GM18909 (cell line): ENCODE measurements around the gene IL22.

Source experiments
- ATAC-seq: cut with Tn5 transposase; IDR thresholded peaks from one replicate; pipeline ENCODE4 v1.9.1; 2021; ENCODE audit warnings: mild to moderate bottlenecking; ENCODE audit not compliant: unreplicated experiment, poor library complexity

IL22 gene

GRCh38 chr12:68264857-68265256 lies 11.5 kb upstream of the IL22 start:
- no peak for ATAC-seq

- no peak for ATAC-seq
These were observed 10.9 kb upstream of the IL22 start for GRCh38 chr12:68264158-68264855.

DNA sequence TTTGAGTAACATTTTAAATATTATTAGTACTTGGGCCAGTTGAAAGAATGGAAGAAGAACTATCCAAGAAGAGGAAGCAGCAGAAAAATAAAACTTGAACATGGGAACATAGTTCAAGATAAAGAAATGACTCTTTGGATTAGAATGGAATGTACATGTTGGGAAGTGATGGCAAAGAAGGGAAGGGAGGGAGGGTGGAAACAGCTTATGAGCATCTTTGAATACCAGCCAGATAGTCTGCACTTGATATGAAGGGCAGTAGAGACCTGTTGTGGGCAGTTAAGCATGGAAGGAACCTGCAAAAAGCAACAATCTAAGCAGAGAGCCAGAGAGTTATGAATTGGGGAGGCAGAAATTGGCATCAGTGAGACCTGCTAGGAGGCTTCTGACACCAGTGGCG lies 10.0 kb upstream of the IL22 start:
- no peak for ATAC-seq

- ATAC-seq = no peak
These were observed 8.5 kb upstream of the IL22 start for GRCh38 chr12:68261896-68262295.

GRCh38 chr12:68260153-68260552 lies 6.7 kb upstream of the IL22 start:
- ATAC-seq = no peak

- ATAC-seq = no peak
These were observed 6.0 kb upstream of the IL22 start for GRCh38 chr12:68259318-68259940.

- ATAC-seq = no peak
These were observed 1.3 kb downstream of the IL22 start for GRCh38 chr12:68252077-68252476.

GRCh38 chr12:68250454-68250853 lies 3.0 kb downstream of the IL22 start:
- ATAC-seq = no peak

DNA sequence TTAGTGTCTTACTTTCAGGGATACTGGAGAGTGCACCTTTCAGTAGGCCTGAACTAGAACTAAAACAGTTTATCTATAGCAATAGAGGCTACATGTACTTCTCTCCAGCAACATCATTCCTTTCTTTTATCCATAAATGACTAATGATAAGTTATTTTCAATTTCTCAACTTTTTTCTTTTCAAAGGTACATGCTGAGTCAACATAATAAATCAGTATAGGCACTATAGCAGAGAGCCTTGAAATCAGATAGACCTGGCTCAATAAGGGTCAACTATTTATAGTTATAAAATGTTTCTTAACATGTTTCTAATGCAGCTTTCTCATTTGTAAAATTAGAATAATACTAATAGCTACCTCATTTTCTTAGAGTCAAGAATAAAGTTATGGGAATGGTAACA lies 5.6 kb downstream of the IL22 start:
- no peak for ATAC-seq

- ATAC-seq = no peak
These were observed 7.1 kb downstream of the IL22 start for GRCh38 chr12:68246350-68246749.

DNA sequence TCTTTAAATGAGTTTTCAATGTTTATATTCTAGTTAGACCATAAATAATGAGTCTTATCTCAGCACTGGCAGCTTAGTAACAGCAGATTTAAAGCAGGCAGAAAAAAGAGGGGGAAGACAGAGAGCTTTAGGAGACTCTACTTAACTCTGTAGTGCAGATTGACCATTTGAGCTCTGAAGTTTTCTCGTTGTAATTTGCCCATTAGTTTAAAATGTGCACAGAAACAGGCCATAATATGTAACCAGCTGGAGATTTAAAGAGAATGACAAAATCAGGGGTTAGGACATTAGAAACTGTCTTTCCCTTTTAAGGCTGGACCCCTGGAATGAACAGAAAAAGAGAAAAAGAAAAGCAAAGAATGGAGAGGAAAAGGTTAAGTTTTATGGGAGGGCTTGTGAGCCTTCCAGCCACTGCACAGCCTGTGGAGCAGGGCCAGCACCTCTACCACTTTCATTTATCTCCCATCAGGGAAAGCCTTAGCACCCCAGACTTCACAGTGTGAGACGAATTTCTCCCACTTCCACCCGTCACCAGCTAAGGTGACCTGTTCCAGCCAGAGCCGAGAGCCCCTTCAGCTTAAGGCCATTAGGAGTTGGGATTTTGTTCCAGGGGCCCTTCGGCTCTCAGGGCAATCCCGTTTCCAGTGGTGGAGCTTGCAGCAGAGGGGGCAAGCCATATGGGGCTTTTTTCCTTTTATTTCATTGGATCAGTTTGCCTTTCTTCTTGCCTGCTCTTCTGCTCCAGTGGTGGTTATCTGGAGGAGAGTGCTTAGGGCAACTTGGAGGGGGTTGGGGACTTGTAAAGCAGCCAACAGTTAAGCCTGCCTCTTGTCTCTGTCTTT lies 8.0 kb downstream of the IL22 start:
- ATAC-seq = no peak

DNA sequence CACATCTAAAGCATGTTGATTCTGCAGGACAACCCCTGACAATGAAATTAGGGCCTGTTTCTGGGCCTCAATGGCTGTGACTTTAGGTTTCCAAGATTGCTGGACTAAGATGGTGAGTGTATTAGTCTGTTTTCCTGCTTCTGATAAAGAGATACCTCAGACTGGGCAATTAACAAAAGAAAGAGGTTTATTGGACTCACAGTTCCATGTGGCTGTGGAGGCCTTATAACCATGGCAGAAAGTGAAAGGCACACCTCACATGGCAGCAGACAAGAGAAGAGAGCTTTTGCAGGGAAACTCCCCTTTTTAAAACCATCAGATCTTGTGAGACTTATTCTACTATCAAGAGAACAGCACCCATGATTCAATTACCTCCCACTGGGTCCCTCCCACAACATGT lies 10.6 kb downstream of the IL22 start:
- no peak for ATAC-seq

DNA sequence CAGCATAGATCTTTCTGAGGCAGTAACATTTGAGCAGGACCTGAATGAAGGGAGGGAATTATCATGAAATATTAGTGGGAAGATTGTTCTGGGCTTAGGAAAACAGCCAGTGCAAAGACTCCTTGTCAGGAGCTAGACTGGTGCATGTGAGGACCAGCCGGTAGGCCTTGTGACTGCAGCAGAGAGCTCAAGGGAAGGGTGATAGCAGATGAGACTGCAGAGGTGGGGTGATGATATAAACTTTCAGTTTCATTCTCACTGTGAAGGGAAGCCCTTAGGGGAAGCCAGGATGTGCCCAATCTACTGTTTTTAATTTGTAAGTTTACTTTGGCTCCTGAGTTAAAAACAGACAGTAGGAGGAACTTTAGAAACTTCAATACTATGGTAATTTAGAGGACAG lies 12.4 kb downstream of the IL22 start:
- ATAC-seq = peak; percentile 97

DNA sequence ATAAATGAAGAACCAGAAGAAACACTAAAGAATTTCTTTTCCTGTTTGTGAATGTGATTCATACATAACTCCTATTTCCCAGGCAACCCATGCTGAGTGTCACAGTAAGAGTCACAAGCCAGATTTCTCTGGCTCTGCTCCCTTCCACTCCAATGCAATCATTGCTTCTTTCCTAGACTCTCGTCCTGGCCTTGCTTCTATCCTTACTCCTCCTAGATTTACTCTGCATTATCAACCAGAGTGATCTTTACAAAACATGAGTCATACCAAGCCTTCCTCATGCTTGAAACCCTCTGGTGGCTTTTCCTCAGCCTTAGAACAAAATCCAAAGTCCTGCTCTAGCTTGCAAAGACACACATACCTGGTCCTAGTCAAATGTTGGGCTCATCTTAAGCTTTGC lies 13.3 kb downstream of the IL22 start:
- no peak for ATAC-seq

DNA sequence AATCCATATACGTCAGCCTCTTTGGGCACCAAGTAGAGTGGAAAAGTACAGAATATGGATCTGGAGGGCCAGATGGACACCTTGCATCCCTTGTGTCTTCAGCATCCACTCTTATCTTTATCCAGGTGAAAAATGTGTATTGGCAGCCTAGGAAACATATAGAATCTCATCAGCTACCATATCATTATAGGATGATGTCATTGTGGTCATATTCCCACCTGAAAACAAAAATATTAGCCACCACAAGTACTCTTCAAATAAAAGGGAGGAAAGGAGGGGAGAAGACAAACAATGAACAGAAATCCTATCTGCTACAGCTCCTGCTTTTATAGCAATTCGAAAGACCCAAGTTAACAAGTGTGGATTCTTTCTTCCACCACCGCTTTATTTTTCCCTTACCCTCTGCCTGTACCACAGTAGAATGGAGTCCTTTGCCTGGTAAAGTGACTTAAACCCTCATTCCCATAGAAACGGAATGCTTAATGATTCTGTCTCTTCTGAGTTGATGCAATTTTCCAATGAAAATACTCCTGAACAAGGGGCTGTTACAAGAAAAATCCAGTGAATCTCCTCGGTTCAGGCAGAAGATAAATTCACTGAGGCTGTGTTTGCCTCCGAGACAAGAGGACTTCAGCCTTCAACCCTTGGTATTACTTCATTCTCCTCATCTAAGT lies 14.0 kb downstream of the IL22 start:
- ATAC-seq = no peak

DNA sequence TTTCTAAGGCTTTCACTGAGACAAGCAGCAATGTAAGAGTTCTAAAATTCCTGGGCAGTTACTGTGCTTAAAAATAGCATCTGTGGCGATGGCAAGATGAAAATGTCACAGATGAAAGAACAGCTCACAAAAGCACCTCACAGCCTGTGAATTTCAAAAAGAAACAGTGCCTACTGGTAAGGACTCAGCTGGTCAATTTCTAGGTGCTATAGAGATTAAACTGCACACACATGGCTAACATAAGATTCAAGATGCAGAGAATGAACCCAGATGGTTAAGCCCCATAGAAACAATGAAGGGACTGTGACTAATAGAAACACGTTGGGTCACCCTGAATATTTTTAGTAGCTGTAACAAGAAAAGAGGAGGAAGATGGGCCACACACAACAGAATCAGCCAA lies 15.8 kb downstream of the IL22 start:
- no peak for ATAC-seq

DNA sequence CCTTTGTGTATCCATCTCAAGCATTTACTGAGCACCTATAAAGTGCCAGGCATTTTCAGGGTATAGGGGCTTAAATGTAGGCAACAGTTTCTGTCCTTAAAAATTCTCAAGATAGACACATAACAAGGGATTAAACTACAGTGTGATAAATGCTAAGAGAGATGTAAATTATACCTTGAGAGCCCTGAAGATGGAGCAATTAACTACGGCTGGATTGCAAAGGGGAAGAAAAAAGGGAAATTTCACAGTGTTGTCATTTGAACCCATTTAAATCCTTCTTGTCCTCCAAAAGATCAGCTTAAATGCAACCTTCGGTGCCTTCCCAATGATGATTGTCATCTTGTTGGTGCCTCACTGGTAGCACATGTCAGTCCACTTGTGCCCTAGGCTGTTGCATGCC lies 16.3 kb downstream of the IL22 start:
- ATAC-seq = no peak

DNA sequence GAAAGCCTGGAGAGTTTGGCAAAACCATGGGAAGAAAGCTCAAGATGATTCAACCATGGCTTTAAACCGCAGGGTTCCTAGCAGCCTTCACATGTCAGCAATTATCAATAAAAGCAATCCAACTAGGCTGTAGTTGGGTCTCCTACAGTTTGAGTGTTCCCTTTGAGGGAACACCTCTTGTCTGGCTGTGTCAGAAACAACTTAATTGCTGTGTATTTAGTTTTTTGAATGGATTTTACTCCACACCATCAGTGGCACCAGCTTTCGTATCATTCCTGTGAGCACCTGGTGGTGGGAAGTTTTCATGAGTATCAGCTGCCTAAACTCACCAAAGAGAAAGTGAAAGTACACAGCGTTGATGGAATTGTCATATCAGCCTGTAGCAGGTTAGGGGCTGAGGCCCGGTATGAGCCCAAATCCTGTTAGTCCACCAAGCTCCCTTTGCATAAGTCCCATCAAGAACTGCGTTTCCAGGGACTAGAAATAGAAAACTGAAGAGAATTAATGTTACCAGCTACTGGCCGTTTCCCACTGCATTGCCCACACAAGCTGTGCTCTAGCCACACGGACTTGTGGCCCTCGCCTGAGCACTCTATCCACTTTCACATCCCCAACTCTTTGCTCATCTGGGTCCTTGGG lies 16.9 kb downstream of the IL22 start:
- peak; percentile 63 for ATAC-seq

DNA sequence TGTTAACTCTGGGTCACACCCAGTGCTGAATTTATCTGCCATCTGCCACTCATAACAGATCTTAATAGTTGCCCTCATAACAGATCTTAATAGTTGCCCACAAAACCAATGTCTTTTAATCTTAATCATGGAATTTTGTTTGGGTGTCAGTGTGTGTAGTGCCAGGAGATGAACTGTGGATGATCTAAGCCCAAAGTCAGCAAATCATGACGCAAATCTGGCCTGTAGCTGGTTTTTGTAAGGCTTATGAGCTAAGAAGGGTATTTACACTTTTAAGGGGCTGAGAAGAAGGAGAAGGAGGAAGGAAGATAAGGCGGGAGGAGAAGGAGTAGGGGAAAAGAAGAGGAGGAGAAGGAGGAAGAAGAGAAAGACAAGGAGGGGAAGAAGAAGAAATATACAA lies 17.8 kb downstream of the IL22 start:
- ATAC-seq = no peak

DNA sequence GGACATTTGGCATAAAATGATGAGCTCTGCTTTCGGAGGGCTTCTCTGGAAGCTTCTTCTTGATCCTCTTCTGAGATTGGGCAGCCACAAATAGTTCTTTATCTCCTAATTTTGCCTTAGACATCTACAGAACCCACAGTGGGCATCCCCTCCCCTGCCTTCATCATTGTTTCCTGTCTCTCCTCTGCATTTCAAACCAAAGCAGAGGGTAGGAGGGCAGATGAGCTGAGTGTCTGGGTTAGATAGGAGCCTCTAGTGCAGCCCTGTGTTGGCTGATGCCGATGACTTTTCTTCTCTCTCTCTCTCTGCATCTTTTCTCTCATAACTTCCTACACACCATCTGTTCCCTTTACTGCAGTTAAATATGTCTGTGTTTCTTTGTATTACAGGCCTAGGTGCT lies 19.3 kb downstream of the IL22 start:
- ATAC-seq = no peak
